ENCODE measurements around the gene BBS5.

- no peak for TF ChIP-seq TAF1 (IDR thresholded peaks at IDR 0.05; ENCODE audit: borderline replicate concordance, insufficient read depth, low read length)
- TF ChIP-seq FOXP2 (optimal IDR thresholded peaks at IDR 0.05; ENCODE audit: borderline replicate concordance, extremely low read depth, extremely low read length, insufficient read depth) = no peak
- no peak for TF ChIP-seq SIN3A (IDR thresholded peaks at IDR 0.05; ENCODE audit: borderline replicate concordance, insufficient read depth, low read length)
- no peak for TF ChIP-seq REST (IDR thresholded peaks at IDR 0.05; ENCODE audit: insufficient read depth in 1 of 2, low read depth in 2 of 2, low read length in 2 of 2)
Measured at GRCh38 chr2:169439900-169440299, 39.4 kb upstream of the BBS5 start.
